Activated CD4-positive, alpha-beta T cell treated with anti-CD3 and anti-CD28 coated beads for 36 hours (primary cell): ENCODE results near the gene SESN1. TPM values are rescaled to one million over a fixed set of nuclear protein-coding genes. Genes with fewer than 3 reads are reported as not detected.

Experiments
- ATAC-seq: fragments of 200-7000 bp; cut with Tn5 transposase; one replicate; pipeline ENCODE4 v1.10.0; 2021; ENCODE audit warnings: mild to moderate bottlenecking, moderate library complexity
- CTCF ChIA-PET: fragments of 350-600 bp; sonication (Branson Sonifier 250); formaldehyde crosslinking; loops from one replicate; lab custom pipeline; 2021; ENCODE audit warnings: antibody characterized with exemption; lab: Charles Lee
- POLR2A ChIA-PET: fragments of 350-600 bp; sonication (Branson Sonifier 250); formaldehyde crosslinking; loops from one replicate; lab custom pipeline; 2021; ENCODE audit warnings: antibody characterized with exemption, inconsistent platforms; lab: Charles Lee
- DNase-seq: peaks from one replicate; pipeline ENCODE4 v3.0.0-alpha.2; 2020
- H3K27ac Mint-ChIP-seq: one replicate; pipeline ENCODE4 v1.8.0; 2021; ENCODE audit warnings: mixed read lengths
- H3K27me3 Mint-ChIP-seq: one replicate; pipeline ENCODE4 v1.8.0; 2021; ENCODE audit warnings: mixed read lengths
- H3K36me3 Mint-ChIP-seq: one replicate; pipeline ENCODE4 v1.8.0; 2021; ENCODE audit warnings: low read depth, mixed read lengths
- H3K4me1 Mint-ChIP-seq: one replicate; pipeline ENCODE4 v1.8.0; 2021; ENCODE audit warnings: mixed read lengths
- H3K4me3 Mint-ChIP-seq: one replicate; pipeline ENCODE4 v1.8.0; 2021; ENCODE audit warnings: mild to moderate bottlenecking, moderate library complexity, mixed read lengths
- H3K9me3 Mint-ChIP-seq: one replicate; pipeline ENCODE4 v1.8.0; 2021; ENCODE audit warnings: low read depth, mixed read lengths
- intact Hi-C, 2 experiments: fragments of 100-400 bp; cut with DNase I in 1 of 2; cut with micrococcal nuclease in 1 of 2; formaldehyde crosslinking; loops; one replicate each; pipeline versions ENCODE4 v1.14.2 to v1.15.1; 2022 to 2024; cut with DNase I, micrococcal nuclease
- total RNA-seq, 2 experiments: library from RNA; stranded (reverse); gene quantifications; one replicate each; pipeline ENCODE4 v1.2.3, GENCODE V29; 2021

The SESN1 gene
- total RNA-seq, 2 experiments from 2014 or later: 9.7 to 10.0 TPM

DNA sequence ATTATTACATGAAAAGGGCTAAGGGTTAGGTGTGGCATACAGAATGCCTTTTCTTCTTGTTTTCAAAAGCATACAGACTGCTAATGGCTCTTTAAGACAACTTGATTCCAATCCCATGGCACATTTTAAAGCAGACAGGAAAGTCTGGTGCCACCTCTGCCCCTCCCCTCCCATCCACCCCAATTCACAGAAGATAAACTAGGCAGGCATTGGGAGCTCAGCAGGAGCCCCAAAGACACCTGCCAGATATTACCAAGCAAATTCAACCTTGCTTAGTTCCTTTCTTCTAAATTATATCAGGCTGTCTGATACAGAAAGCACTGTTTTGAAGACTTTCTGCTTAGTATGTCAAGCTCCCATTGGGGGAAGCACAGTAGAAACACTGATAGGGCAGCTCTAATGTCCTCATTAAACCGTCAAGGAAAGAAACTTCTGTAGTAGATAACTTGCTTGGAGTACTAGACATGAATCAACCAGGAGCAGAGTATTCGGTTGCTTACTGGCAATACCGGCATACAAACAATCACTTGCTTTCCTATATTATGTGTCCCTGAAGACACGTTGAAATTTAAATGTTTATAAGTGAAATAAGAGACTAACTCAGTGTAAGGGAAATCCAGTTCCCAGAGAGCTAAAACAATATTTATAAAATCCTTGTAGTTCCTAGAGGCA lies 13.0 kb downstream of the SESN1 start:
- Mint-ChIP-seq H3K27ac (no peak overlapping the region), H3K36me3 (no peaks in the 10 kb centered on the region), H3K9me3 (no peaks in the 10 kb centered on the region), H3K4me1 (peaks cover 4% of the 10 kb centered on the region), H3K4me3 (no peak overlapping the region), H3K27me3 (no peaks in the 10 kb centered on the region)
- no peak for ATAC-seq
- CTCF ChIA-PET: interaction anchor here (0.8 to 2.3 kb wide), 2 partner anchors 8 to 113 kb away, joined by 7 to 12 read pairs; no protein-coding TSS in a partner anchor
- intact Hi-C loops: no loop called here
- POLR2A ChIA-PET: no interaction called here
- DNase-seq: no peak

DNA sequence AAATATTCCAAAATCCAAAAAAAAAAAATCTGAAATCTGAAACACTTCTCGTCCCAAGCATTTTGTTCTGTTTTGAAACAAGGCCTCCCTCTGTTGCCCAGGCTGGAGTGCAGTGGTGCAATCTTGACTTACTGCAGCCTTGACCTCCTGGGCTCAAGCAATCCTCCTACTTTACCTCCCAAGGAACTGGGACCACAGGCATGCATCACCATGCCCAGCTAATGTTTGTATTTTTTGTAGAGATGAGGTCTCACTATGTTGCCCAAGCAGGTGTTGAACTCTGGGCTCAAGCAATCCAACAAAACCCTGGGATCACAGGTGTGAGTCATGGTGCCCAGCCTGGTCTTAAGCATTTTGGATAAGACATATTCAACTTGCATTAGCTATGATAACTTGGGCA lies 13.6 kb downstream of the SESN1 start:
- H3K4me1 Mint-ChIP-seq: peaks cover 4% of the 10 kb centered on the region
- ChIA-PET POLR2A (no interaction called here), CTCF (interaction anchor here (0.8 to 2.3 kb wide), 2 partner anchors 8 to 113 kb away, joined by 7 to 12 read pairs; no protein-coding TSS in a partner anchor)
- H3K4me3 Mint-ChIP-seq: no peak overlapping the region
- ATAC-seq: no peak
- DNase-seq: no peak
- no peaks in the 10 kb centered on the region for H3K36me3 Mint-ChIP-seq
- intact Hi-C loops: no loop called here
- no peak overlapping the region for H3K27ac Mint-ChIP-seq
- no peaks in the 10 kb centered on the region for H3K27me3 Mint-ChIP-seq
- H3K9me3 Mint-ChIP-seq: no peaks in the 10 kb centered on the region

DNA sequence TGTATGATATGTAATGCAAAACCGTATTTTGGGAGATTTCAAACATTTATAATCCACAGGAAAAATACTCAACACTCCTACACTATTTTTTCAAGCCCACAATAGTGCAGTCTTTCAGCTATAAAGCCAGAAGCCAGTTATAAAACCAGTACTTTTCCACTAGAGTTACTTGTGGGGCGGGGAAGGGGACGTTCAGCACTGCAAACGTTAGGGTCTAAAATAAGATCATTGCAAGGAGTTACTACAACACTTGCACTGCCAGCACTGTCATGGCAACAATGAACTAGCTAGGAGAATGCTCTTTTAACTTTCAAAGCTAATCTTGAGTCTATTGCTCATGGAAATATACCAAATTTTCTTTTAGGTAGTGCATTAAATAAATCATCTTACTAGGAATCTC lies 14.7 kb downstream of the SESN1 start:
- Mint-ChIP-seq H3K36me3 (no peaks in the 10 kb centered on the region), H3K27ac (no peak overlapping the region), H3K9me3 (no peaks in the 10 kb centered on the region), H3K27me3 (no peaks in the 10 kb centered on the region), H3K4me3 (no peak overlapping the region), H3K4me1 (peaks cover 4% of the 10 kb centered on the region)
- DNase-seq (no peak), ATAC-seq (no peak)
- POLR2A ChIA-PET: interaction anchor here (0.7 kb wide), 1 partner anchor 9 kb away, joined by 3 read pairs; no protein-coding TSS in a partner anchor
- CTCF ChIA-PET: interaction anchor here (0.7 to 1.2 kb wide), 3 partner anchors 14 to 973 kb away, joined by 3 to 6 read pairs (median 3); no protein-coding TSS in a partner anchor
- intact Hi-C loops: no loop called here

DNA sequence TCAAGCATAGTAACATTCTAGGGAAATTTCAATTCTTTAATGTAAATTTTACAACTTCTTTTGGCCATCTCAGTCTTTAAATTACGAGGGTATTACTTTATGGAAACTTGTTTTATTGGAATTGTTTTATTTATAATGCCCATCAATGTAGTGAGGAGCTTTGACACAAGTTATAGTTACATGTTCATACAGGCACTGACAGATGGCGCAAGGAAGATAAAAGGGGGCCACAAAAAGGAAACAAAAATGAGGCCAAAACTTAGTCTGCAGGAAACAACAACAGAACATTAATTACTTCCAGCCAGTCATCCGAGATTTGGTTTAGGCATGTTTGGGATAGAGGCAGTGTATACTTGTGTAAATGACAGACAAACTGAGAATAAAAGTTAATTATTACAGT lies 18.3 kb downstream of the SESN1 start:
- H3K27ac Mint-ChIP-seq: no peak overlapping the region
- DNase-seq (no peak), ATAC-seq (no peak)
- no peak overlapping the region for H3K4me3 Mint-ChIP-seq
- no peaks in the 10 kb centered on the region for H3K9me3 Mint-ChIP-seq
- peaks cover 11% of the 10 kb centered on the region for H3K4me1 Mint-ChIP-seq
- CTCF ChIA-PET: interaction anchor here (2.4 to 6.1 kb wide), 2 partner anchors 12 to 533 kb away, joined by 8 to 106 read pairs; no protein-coding TSS in a partner anchor
- POLR2A ChIA-PET: no interaction called here
- H3K27me3 Mint-ChIP-seq: no peaks in the 10 kb centered on the region
- intact Hi-C loops: no loop called here
- H3K36me3 Mint-ChIP-seq: no peaks in the 10 kb centered on the region

DNA sequence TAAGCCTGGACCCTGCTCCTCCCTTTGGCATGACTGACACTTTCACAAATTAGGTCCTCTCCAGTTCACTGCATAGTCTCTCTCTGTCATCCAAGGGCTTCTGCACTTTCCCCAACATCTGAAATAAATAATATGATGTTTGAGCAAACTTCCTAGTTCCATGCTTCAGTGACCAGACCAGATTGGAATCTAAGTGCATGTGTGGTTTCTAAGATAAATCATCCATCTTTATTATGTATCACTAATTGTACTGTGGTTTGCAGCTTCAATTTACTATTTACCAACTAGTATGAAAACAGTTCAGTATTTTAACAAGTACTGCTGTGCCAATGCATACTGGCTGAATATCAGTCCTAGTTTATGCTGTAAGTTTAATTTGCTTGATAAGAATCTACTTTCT lies 18.7 kb downstream of the SESN1 start:
- ChIA-PET CTCF (interaction anchor here (0.5 to 6.1 kb wide), 5 partner anchors 12 to 533 kb away, joined by 3 to 106 read pairs (median 4); no protein-coding TSS in a partner anchor), POLR2A (no interaction called here)
- no peak overlapping the region for H3K27ac Mint-ChIP-seq
- H3K36me3 Mint-ChIP-seq: no peaks in the 10 kb centered on the region
- H3K27me3 Mint-ChIP-seq: no peaks in the 10 kb centered on the region
- no peaks in the 10 kb centered on the region for H3K9me3 Mint-ChIP-seq
- H3K4me3 Mint-ChIP-seq: no peak overlapping the region
- DNase-seq: no peak
- H3K4me1 Mint-ChIP-seq: peaks cover 16% of the 10 kb centered on the region
- intact Hi-C loops: no loop called here
- ATAC-seq: no peak

DNA sequence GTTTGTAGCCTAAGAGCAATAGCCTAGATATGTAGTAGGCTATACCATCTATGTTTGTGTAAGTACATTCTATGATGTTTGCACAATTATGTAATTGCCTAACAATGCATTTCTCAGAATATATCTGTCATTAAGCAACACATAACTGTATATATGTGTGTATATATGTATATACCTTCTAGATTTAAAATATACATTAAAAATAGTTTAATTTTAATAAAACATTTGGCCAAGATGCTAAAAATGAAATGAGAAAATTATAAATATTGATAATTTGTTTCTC lies 20.6 kb downstream of the SESN1 start:
- H3K4me1 Mint-ChIP-seq: peaks cover 19% of the 10 kb centered on the region
- ChIA-PET CTCF (interaction anchor here (0.8 to 6.1 kb wide), 26 partner anchors 8 to 531 kb away, joined by 3 to 106 read pairs (median 6); partner anchors contain the start of genes CEP57L1 and SESN1), POLR2A (no interaction called here)
- no peaks in the 10 kb centered on the region for H3K36me3 Mint-ChIP-seq
- intact Hi-C loops: loop anchor here (5.0 kb wide), 4 partner anchors 162 to 517 kb away; no protein-coding TSS in a partner anchor
- DNase-seq (no peak), ATAC-seq (no peak)
- no peak overlapping the region for H3K4me3 Mint-ChIP-seq
- H3K9me3 Mint-ChIP-seq: no peaks in the 10 kb centered on the region
- H3K27me3 Mint-ChIP-seq: no peaks in the 10 kb centered on the region
- H3K27ac Mint-ChIP-seq: no peak overlapping the region

DNA sequence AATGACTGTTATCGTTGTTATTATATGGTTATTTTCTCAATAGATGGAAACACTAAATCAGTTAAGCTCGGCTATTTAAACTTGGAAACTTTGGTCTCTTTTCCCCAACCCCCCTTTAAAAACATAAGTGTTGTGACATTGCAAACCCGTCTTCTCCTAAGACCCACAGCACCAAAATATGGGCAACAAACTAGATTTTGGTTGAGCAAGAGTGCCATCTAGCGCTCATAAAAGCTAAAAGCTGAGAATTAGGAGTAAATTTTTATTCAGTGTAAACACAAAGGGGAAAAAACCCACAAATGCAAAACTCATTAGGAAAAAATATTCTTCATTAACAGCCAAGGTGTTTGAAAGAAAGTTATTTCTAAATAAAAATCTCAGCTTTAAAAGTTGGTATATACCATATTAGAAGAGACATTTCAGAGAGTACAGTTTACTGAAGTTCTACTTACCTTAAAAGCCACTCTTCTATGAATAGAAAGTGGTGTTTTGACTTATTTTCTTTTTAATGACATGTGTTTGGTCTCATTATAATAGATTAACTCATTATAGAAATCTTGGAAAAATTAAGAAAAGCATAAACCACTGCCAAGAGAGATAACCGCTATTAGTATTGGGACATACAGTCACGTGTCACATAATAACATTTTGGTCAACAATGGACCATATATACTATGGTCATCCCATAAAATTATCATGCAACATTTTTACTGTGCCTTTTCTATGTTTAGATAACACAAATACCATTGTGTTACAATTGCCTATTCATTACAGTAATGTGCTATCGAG lies 21.1 kb downstream of the SESN1 start:
- ChIA-PET CTCF (interaction anchor here (0.6 to 6.1 kb wide), 60 partner anchors 8 to 930 kb away, joined by 3 to 106 read pairs (median 4); partner anchors contain the start of genes CEP57L1 and SESN1), POLR2A (interaction anchor here (0.7 kb wide), 1 partner anchor 65 kb away, joined by 3 read pairs; no protein-coding TSS in a partner anchor)
- Mint-ChIP-seq H3K36me3 (no peaks in the 10 kb centered on the region), H3K4me1 (peaks cover 19% of the 10 kb centered on the region), H3K9me3 (no peaks in the 10 kb centered on the region), H3K27me3 (no peaks in the 10 kb centered on the region), H3K4me3 (no peak overlapping the region), H3K27ac (no peak overlapping the region)
- DNase-seq (peak; percentile 55), ATAC-seq (peak; percentile 66)
- intact Hi-C loops: loop anchor here (1.0 to 5.0 kb wide), 9 partner anchors 65 to 531 kb away; no protein-coding TSS in a partner anchor

DNA sequence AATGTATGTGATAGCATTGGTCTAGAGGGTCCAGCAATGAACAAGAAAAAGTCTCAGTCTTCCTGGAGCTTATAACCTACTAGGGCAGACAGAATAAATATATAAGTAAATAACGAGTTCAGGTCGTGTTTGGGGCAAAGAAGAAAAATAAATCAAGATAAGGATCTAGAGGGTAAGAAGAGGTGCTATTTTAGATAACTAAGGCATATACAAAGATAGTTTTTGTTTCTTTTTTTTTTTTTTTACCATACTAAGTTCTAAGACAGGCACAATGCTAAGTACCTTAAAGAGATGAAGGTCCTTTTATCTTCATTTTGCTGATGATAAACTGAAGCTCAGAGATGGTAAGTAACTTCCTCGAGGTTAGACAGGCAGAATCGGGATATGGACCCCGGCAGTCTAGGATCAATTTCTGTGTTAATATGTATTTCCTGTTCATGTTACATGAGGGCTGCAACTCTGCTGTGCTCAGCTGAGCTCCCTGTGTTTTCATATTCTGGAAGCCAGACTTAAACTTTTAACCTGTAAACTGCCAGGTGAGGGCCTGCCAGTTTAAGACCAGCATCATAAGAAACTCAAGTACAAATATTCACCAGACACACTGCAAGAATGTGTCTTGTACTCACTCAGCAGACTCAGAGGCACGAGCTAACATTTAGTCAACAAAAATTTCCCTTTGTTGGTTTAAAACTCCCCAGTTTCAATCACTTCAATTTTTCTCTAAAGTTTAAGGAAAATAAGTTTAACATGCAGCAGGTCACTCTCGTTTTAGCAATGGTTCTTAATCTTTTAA lies 23.3 kb downstream of the SESN1 start:
- peak overlapping the region; percentile 54 for H3K4me3 Mint-ChIP-seq
- H3K27ac Mint-ChIP-seq: peak overlapping the region; percentile 73
- ChIA-PET POLR2A (interaction anchor here (0.6 kb wide), 1 partner anchor 60 kb away, joined by 4 read pairs; no protein-coding TSS in a partner anchor), CTCF (interaction anchor here (0.6 to 6.1 kb wide), 28 partner anchors 9 to 551 kb away, joined by 3 to 106 read pairs (median 4); partner anchors contain the start of genes ARMC2, CEP57L1 and SESN1)
- intact Hi-C loops: loop anchor here (5.0 kb wide), 4 partner anchors 159 to 514 kb away; no protein-coding TSS in a partner anchor
- DNase-seq: no peak
- peak; percentile 40 for ATAC-seq
- no peaks in the 10 kb centered on the region for H3K27me3 Mint-ChIP-seq
- H3K4me1 Mint-ChIP-seq: peaks cover 26% of the 10 kb centered on the region
- no peaks in the 10 kb centered on the region for H3K9me3 Mint-ChIP-seq
- no peaks in the 10 kb centered on the region for H3K36me3 Mint-ChIP-seq

DNA sequence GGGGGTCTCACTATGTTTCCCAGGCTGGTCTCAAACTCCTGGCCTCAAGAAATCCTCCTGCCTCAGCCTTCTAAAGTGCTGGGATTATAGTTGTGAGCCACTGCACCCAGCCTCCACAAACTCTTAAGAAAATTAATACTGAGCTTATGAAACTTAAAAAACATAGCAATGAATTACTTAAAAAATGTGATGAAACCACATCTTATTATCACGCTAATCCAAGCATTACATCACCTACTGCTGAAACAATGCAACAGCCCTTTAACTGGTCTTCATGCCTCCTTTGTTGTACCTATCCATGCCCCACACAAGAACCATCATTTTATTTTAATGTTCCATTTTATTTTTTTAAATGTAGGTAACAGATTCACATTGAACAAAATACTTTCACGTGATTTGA lies 24.9 kb downstream of the SESN1 start:
- ChIA-PET CTCF (interaction anchor here (0.7 kb wide), 1 partner anchor 528 kb away, joined by 3 read pairs; no protein-coding TSS in a partner anchor), POLR2A (no interaction called here)
- Mint-ChIP-seq H3K9me3 (no peaks in the 10 kb centered on the region), H3K4me3 (no peak overlapping the region), H3K36me3 (no peaks in the 10 kb centered on the region), H3K4me1 (peaks cover 26% of the 10 kb centered on the region), H3K27me3 (no peaks in the 10 kb centered on the region), H3K27ac (no peak overlapping the region)
- ATAC-seq (no peak), DNase-seq (no peak)
- intact Hi-C loops: loop anchor here (5.0 kb wide), 4 partner anchors 157 to 512 kb away; no protein-coding TSS in a partner anchor

DNA sequence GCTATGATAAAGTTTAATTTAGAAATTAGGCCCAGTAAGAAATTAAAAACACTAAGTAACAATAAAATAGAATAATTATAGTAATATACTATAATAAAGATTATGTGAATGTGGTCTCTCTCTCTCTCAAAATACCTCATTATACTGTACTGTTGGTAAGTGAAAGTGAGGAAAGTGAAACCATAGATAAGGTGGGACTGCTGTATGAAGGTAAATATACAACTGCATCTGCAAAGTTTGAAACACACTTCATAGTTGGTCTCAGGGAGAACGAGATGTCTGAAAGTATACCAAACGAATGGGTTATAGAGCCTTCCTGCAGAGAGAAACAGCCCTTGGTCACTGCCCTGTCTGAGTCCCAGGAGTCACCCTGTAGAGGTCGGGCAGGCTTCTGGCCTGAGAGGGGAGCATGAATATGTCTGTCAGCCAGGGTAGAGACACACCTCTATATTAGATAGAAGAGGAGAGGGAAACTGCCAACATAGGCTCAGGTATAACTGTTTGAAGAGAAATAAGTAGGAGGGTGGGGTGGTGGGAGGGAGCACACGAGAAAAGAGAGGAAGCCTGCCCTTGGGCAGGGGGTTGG lies 31.8 kb downstream of the SESN1 start:
- H3K27me3 Mint-ChIP-seq: no peaks in the 10 kb centered on the region
- DNase-seq (no peak), ATAC-seq (no peak)
- H3K9me3 Mint-ChIP-seq: no peaks in the 10 kb centered on the region
- intact Hi-C loops: no loop called here
- peaks cover 2% of the 10 kb centered on the region for H3K36me3 Mint-ChIP-seq
- H3K4me1 Mint-ChIP-seq: peaks cover 48% of the 10 kb centered on the region
- POLR2A ChIA-PET: no interaction called here
- no peak overlapping the region for H3K4me3 Mint-ChIP-seq
- CTCF ChIA-PET: interaction anchor here (0.6 to 1.7 kb wide), 4 partner anchors 9 to 28 kb away, joined by 3 to 10 read pairs (median 6); no protein-coding TSS in a partner anchor
- no peak overlapping the region for H3K27ac Mint-ChIP-seq
